ENCODE results near the gene LOXL1.
"Not testable (repeated sequence)": the region's sequence is repeated elsewhere in the genome, so short reads cannot be mapped to it uniquely, and the experiment has no call there.

The LOXL1 gene

DNA sequence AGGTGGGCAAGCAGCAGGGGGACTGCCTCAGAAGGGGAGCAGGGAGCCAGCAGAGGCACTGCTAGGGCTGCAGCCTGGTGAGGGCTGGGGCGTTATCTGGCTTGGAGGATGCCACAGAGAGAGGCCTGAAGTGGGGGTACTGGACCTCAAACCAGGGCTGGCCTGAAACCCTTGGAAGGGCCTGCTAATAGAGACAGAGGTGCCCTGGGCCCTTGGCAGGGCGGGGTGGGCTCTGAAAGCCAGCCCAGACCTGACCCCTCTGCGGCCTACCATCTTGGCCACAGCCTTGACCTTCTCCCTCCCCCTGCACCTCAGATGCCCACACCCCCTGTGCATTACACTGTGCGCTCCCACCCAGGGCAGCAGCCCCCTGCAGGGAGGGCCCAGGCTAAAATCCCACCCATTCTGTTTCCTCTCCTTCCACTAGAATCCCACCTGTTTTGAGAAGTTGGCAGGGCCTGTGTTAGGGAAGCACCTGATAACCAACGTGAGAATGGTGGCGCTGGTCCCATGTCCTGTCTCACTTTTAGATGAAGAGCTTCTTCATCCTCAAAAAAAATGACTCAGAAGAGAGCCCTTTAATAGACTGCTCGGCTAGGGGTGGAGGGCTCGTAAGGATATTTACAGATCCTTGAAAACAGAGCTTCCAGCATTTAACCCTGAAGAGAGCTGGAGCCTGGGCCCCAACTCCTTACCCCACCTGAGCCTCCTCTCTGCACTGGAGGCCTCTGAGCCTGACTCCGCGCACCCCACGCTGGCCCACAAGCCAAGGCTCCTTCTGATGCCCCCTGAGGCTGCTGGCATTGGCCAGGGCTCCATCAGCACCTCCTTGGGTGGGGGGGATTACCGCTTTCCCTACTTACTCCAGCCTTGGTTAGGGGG lies 29.8 kb downstream of the LOXL1 start:
- DNase-seq: no peak

DNA sequence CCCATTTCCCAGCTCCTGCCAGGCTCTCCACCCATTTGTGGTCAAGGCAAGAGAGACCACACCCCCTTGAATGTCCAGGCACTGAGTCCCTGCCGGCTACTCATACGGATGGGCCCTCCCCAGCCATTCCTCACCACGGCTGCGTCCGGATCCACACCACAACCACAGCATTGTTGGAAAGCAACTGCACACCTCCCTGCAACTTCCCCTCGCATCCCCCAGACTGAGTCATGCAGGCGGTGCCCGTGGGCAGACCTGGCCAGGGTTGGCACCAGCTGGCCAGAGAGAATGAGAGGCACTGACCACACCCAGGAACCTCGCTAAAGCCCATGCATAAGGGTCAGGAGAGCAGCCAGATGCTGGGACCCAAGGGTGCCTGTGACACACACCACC lies 30.5 kb downstream of the LOXL1 start:
- DNase-seq: peak; percentile 66

DNA sequence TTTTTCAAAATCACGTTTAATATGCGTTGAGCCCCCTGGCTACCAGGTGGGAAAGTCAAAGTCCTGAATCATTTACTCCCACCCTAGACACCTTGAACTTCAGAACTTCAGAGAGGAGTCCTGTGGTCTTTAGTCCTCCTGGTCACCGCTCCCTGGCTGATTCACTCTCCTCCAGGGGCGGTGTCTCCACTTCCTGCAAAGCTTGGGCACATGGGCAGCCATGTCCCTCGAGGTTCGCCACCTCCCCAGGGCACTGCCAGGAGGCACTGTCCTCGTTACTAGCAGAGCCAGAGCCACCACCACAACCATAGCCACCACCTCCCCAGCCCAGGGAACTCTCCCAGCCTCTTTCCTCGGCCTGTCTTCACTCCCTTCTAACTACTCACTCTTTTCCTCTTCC lies 31.0 kb downstream of the LOXL1 start:
- DNase-seq: no peak

GRCh38 chr15:73957785-73958184 lies 31.5 kb downstream of the LOXL1 start:
- no peak for DNase-seq

GRCh38 chr15:73959012-73959581 lies 32.8 kb downstream of the LOXL1 start:
- DNase-seq: no peak

- DNase-seq: no peak
Measured at GRCh38 chr15:73959801-73960200, 33.5 kb downstream of the LOXL1 start.

- not testable (repeated sequence) for DNase-seq
Measured at GRCh38 chr15:73960472-73961070, 34.3 kb downstream of the LOXL1 start.

GRCh38 chr15:73962433-73962832 lies 36.2 kb downstream of the LOXL1 start:
- DNase-seq: no peak

GRCh38 chr15:73964736-73965093 lies 38.5 kb downstream of the LOXL1 start:
- DNase-seq: peak; percentile 76

GRCh38 chr15:73965094-73965757 lies 39.0 kb downstream of the LOXL1 start:
- no peak for DNase-seq

- DNase-seq: no peak
Measured at GRCh38 chr15:73965758-73966113, 39.5 kb downstream of the LOXL1 start.

- DNase-seq: no peak
Measured at GRCh38 chr15:73968461-73968860, 42.2 kb downstream of the LOXL1 start.

DNA sequence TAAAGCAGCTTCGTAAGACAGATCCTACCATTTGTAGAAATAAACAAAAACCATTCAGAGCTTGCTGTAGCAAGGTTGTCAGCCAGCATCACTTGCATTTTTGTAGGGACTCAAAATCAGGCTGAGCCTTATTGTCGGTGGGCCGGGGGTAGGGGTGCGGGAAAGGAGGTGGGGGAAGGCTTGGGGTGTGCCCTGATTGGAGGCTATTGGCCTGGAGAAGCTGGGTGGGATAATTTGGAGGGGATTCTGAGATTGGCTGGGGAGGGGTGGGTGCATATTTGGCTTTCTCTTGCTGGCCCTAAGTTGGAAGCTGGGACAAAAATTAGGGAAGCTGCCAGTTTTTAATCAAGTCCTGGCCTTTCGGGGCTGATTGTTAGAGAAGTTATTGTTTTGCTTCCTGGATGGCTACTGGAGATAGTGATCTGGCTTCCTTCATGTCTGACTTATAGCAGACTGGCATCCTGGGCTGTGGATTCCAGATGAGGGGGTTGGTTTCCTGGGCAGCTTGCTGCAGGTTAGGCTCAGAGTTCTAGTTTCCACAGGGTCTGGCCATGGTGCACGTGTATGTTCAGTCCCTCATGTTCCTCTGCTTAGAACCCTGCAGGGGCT lies 43.0 kb downstream of the LOXL1 start:
- DNase-seq: no peak

GRCh38 chr15:73972984-73973682 lies 46.9 kb downstream of the LOXL1 start:
- peak; percentile 87 for DNase-seq

DNA sequence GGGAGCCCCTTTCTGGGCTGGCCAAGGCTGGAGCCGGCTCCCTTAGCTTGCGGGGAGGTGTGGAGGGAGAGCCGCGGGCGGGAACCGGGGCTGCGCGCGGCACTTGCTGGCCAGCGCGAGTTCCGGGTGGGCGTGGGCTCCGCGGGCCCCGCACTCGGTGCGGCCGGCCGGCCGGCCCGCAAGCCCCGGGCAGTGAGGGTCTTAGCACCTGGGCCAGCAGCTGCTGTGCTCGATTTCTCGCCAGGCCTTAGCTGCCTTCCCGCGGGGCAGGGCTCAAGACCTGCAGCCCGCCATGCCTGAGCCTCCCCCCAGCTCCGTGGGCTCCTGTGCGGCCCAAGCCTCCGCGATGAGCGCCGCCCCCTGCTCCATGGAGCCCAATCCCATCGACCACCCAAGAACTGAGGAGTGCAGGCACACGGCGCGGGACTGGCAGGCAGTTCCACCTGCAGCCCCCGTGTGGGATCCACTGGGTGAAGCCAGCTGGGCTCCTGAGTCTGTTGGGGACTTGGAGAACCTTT lies 47.5 kb downstream of the LOXL1 start:
- not testable (repeated sequence) for DNase-seq

DNA sequence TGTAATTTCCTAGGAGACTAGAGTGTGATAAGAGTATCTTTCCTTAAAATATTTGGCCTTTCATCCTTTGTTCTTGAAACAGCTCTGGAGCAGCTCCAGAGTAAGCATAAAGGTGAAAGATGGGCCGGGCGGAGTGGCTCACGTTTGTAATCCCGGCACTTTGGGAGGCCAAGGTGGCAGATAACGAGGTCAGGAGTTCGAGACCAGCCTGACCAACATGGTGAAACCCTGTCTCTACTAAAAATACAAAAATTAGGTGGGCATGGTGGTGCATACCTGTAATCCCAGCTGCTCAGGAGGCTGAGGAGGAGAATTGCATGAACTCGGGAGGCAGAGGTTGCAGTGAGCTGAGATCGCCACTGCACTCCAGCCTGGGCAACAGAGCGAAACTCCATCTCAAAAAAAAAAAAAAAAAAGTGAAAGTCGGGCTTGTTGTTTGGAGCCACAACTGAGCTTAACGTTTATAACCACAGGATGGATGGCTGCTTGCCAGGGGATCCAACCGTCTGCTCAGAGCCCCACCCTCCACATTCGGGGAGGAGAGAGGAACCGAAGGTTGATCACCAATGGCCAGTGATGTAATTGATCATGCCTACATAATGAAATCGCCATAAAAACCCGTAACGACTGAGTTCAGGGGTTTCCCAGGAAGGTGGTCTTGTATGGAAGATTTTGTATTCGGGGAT lies 49.3 kb downstream of the LOXL1 start:
- not testable (repeated sequence) for DNase-seq

DNA sequence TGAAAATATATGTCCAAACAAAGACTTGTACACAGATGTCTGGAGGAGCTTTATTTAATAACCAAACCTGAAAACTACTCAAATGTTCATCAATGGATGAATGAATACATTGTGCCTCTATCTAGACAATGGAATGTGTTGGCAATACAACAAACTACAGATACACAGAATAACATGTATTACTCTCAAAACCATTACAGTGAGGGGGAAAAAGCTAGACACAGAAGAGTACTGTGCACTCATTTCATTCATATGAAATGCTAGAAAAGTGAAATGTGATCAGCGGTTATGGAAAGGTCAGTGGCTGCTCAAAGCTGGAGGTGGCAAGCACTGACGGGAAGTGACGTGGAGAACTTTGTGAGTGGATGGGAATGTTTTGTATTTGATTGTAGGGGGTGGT lies 52.6 kb downstream of the LOXL1 start:
- DNase-seq: no peak

- DNase-seq: no peak
Measured at GRCh38 chr15:73979636-73980035, 53.4 kb downstream of the LOXL1 start.

DNA sequence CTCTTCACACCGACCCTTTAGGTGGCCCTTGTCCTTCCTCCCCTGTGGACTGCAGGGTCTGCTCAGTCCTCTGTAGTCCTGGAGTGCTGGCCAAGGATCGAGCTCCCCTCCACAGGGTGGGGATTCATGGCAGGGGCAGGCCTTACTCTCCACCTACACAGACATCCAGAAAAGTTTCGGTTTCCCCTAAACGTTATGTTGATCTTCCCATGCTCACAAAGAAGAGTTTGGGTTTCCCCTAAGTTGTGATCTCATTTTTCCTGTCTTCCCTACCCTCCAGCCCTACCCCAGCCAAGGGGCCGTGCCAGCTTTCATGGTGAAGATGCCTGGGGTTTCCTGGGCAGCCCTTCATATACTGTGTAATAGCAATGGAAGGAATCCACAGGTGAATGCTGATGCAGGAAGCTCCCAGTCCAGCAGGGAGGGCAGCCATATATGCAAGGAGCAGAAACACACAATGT lies 55.5 kb downstream of the LOXL1 start:
- DNase-seq: no peak

DNA sequence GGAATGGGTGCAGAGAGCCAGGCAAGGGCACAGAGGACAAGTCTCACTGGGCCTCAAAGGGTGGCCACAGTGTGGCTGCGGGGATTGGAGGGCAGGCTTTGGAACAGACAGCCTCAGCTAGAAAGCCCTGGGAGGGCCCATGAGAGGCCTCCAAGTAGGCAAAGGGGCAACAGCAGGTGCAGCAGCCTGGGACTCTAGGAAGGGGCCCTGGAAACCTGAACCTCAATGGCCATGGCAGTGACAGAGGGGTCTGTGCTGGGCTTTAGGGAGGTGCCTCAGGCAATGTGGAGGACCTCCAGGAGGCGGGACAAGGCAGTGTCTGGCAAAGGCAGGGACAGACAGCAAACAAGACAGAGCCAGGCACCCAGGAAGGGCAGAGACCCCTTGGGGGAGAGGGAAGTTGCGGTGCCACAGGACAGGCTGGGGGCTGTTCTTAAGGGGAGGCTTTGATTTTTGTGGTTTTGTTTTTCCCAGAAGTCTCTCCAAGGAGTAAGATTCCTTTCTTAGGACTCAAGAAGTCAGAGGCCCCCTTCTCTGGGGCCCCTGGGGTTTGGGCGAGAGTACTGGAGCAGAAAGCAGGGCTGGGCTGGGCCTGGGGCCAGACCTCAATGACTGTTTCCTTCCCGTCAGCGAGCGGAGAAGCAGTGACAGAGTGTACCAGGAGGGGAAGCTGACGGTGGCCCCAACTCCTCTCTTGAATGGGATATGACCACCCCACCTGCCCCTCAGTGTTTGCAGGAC lies 56.1 kb downstream of the LOXL1 start:
- DNase-seq: peak; percentile 91

DNA sequence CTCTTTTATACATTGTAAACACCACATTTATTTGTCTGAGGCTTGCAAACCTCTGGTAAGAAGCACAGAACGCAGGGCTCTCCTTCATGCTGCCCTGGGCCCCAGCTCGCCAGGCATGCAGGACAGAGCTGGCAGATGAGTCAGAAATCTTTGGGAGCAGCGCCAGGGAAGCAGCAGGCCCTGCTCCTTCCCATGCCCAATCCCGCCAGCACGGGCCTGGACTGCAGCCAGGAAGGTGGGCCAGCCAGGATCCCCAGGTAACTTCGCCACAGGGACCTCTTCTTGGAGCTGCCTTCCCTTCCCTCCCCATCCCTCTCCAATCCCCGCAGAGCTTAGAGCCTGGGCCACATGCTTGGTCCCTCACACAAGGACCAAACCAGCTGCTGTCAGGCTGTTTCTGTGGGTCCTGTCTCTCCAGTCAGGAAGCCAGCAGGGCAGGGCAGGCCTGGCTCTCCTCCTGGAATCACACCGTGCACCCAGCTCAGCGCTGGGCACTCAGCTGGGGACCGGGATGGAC lies 57.0 kb downstream of the LOXL1 start:
- DNase-seq: peak; percentile 65

Measured in left hindlimb (tissue), 1 donor.